Naive thymus-derived CD4-positive, alpha-beta T cell (primary cell): ENCODE data around the gene SNRPN. TPM values are rescaled to one million over a fixed set of nuclear protein-coding genes. Genes with fewer than 3 reads are reported as not detected.
"Not testable (repeated sequence)": the region's sequence is repeated elsewhere in the genome, so short reads cannot be mapped to it uniquely, and the experiment has no call there.

Source experiments
- ATAC-seq: fragments of 150-1000 bp; cut with Tn5 transposase; 2 replicates; pipeline ENCODE4 v1.10.0; 2021; ENCODE audit warnings: mild to moderate bottlenecking, moderate library complexity
- CTCF ChIA-PET: fragments of 350-600 bp; sonication (Branson Sonifier 250); formaldehyde crosslinking; loops from one replicate; lab custom pipeline; 2021; ENCODE audit warnings: antibody characterized with exemption; lab: Charles Lee
- POLR2A ChIA-PET: fragments of 350-600 bp; sonication (Branson Sonifier 250); formaldehyde crosslinking; loops from one replicate; lab custom pipeline; 2021; ENCODE audit warnings: antibody characterized with exemption, inconsistent platforms; lab: Charles Lee
- DNase-seq, 9 donors: peaks; one replicate each; pipeline versions ENCODE4 v3.0.0 to v3.0.0-alpha.2; 2020 to 2022; ENCODE audit warnings: mixed read lengths in 1 of 9
- H3K27ac ChIP-seq: one replicate; pipeline ENCODE4 v1.7.0; 2013; ENCODE audit warnings: mild to moderate bottlenecking, low read depth, low read length, moderate library complexity
- H3K27me3 ChIP-seq, 2 donors: one replicate each; pipeline ENCODE4 v1.7.0; 2013; ENCODE audit warnings: low read length in 2 of 2, mild to moderate bottlenecking in 2 of 2, moderate library complexity in 2 of 2; ENCODE audit not compliant: control insufficient read depth in 2 of 2, insufficient read depth in 2 of 2
- H3K36me3 ChIP-seq, 3 experiments: 1 replicate in 2 of 3; 2 replicates in 1 of 3; pipeline ENCODE4 v1.7.0; 2013; ENCODE audit warnings: low read length in 3 of 3, mild to moderate bottlenecking in 3 of 3, moderate library complexity in 1 of 3; ENCODE audit not compliant: insufficient read depth in 3 of 3, control insufficient read depth in 2 of 3
- H3K4me1 ChIP-seq, 2 donors: one replicate each; pipeline ENCODE4 v1.7.0; 2013; ENCODE audit warnings: low read length in 2 of 2, mild to moderate bottlenecking in 2 of 2, moderate library complexity in 1 of 2; ENCODE audit not compliant: control insufficient read depth in 2 of 2, insufficient read depth in 2 of 2
- H3K4me3 ChIP-seq: 2 replicates; pipeline ENCODE4 v1.7.0; 2013; ENCODE audit warnings: mild to moderate bottlenecking, low read length
- H3K9me3 ChIP-seq, 3 experiments: 1 replicate in 2 of 3; 2 replicates in 1 of 3; pipeline ENCODE4 v1.7.0; 2013; ENCODE audit warnings: low read length in 3 of 3; ENCODE audit not compliant: control insufficient read depth in 2 of 3
- H3K27ac Mint-ChIP-seq, 9 donors: one replicate each; pipeline ENCODE4 v1.8.0; 2020 to 2022; ENCODE audit warnings: mixed read lengths in 9 of 9, mild to moderate bottlenecking in 8 of 9, moderate library complexity in 5 of 9, inconsistent platforms in 2 of 9
- H3K27me3 Mint-ChIP-seq, 5 donors: one replicate each; pipeline ENCODE4 v1.8.0; 2021 to 2022; ENCODE audit warnings: mixed read lengths in 5 of 5, mild to moderate bottlenecking in 1 of 5
- H3K36me3 Mint-ChIP-seq, 5 donors: one replicate each; pipeline ENCODE4 v1.8.0; 2020 to 2022; ENCODE audit warnings: mixed read lengths in 5 of 5, mild to moderate bottlenecking in 3 of 5, inconsistent platforms in 1 of 5
- H3K4me1 Mint-ChIP-seq, 7 donors: one replicate each; pipeline ENCODE4 v1.8.0; 2020 to 2022; ENCODE audit warnings: mixed read lengths in 7 of 7, mild to moderate bottlenecking in 3 of 7, inconsistent platforms in 1 of 7
- H3K4me3 Mint-ChIP-seq, 10 donors: one replicate each; pipeline ENCODE4 v1.8.0; 2020 to 2022; ENCODE audit warnings: mild to moderate bottlenecking in 10 of 10, mixed read lengths in 10 of 10, moderate library complexity in 6 of 10, inconsistent platforms in 2 of 10
- H3K9me3 Mint-ChIP-seq, 11 donors: one replicate each; pipeline ENCODE4 v1.8.0; 2020 to 2022; ENCODE audit warnings: mixed read lengths in 11 of 11, mild to moderate bottlenecking in 4 of 11, inconsistent platforms in 1 of 11, moderate library complexity in 1 of 11
- intact Hi-C, 2 donors: fragments of 100-400 bp; cut with micrococcal nuclease; formaldehyde crosslinking; loops; one replicate each; pipeline ENCODE4 v1.15.1; 2023
- polyA plus RNA-seq, 2 donors: library from polyadenylated mRNA; unstranded; fragments of 300-500 nt; fragmentation: Illumina TruSeq; gene quantifications; one replicate each; pipeline ENCODE4 v1.2.3, GENCODE V29; 2021
- total RNA-seq, 6 experiments: library from RNA in 5 of 6; stranded (reverse) in 5 of 6; gene quantifications; 1 replicate in 5 of 6; 2 replicates in 1 of 6; pipeline ENCODE4 v1.2.3 and lab custom pipeline; 2021 to 2026

SNRPN gene
- total and polyA plus RNA-seq, 7 experiments from 2014 or later, result 58.1 to 468 (median 153) TPM

GRCh38 chr15:24924621-24925020, 30.2 kb upstream of the SNRPN start:
- Histone ChIP-seq H3K4me3 (no peak overlapping the region), H3K4me1 (no peaks in the 10 kb centered on the region), H3K9me3 (peaks cover 0 to 3% (median 0%) of the 10 kb centered on the region in 3 experiments), H3K27me3 (no peaks in the 10 kb centered on the region), H3K27ac (no peak overlapping the region), H3K36me3 (no peaks in the 10 kb centered on the region)
- intact Hi-C loops, result no loop called here
- no peak for ATAC-seq
- no peaks in the 10 kb centered on the region for H3K4me1 Mint-ChIP-seq
- H3K4me3 Mint-ChIP-seq, result no peak overlapping the region
- H3K27me3 Mint-ChIP-seq, result peaks cover 0 to 4% (median 0%) of the 10 kb centered on the region in 5 donors
- POLR2A ChIA-PET, result no interaction called here
- CTCF ChIA-PET, result no interaction called here
- peaks cover 0 to 8% (median 0%) of the 10 kb centered on the region in 5 donors for H3K36me3 Mint-ChIP-seq
- no peak for DNase-seq
- no peak overlapping the region for H3K27ac Mint-ChIP-seq
- peaks cover 3 to 79% (median 36%) of the 10 kb centered on the region in 11 donors for H3K9me3 Mint-ChIP-seq

- POLR2A ChIA-PET, H3K36me3 ChIP-seq, H3K27me3 Mint-ChIP-seq, DNase-seq, H3K4me3 ChIP-seq, H3K4me1 ChIP-seq, ATAC-seq, intact Hi-C loops, H3K27ac Mint-ChIP-seq, H3K27me3 ChIP-seq, H3K27ac ChIP-seq, H3K4me1 Mint-ChIP-seq, H3K9me3 ChIP-seq, H3K4me3 Mint-ChIP-seq: not testable (repeated sequence)
- H3K9me3 Mint-ChIP-seq, result peaks cover 11 to 79% (median 35%) of the 10 kb centered on the region in 11 donors
- H3K36me3 Mint-ChIP-seq, result peaks cover 0 to 16% (median 10%) of the 10 kb centered on the region in 5 donors
- CTCF ChIA-PET, result interaction anchor here (0.6 kb wide), 1 partner anchor 1424 kb away, joined by 5 read pairs; no protein-coding TSS in a partner anchor
Measured at GRCh38 chr15:24931874-24932732, 22.7 kb upstream of the SNRPN start.

DNA sequence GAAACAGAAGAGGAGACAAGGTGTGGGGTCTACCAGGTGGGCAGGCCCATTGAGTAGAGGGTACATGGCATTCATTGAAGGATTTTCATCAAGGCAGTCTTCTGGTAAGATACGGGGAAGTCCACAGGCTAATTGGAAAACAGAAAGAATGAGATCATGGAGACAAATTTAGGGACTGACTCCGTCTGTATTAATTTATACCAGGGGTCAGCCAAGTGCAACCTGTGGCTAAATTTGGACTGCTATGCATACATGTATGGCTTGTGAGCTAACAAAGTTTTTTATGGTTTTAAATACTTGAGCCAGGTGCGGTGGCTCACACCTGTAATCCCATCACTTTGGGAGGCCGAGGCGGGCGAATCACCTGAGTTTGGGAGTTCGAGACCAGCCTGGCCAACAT, 21.1 kb upstream of the SNRPN start:
- no peaks in the 10 kb centered on the region for H3K27me3 ChIP-seq
- Mint-ChIP-seq H3K27ac (no peak overlapping the region), H3K36me3 (peaks cover 0 to 16% (median 4%) of the 10 kb centered on the region in 5 donors), H3K4me3 (no peak overlapping the region), H3K9me3 (peaks cover 15 to 73% (median 31%) of the 10 kb centered on the region in 11 donors), H3K4me1 (no peaks in the 10 kb centered on the region), H3K27me3 (no peaks in the 10 kb centered on the region)
- H3K4me3 ChIP-seq, result no peak overlapping the region
- ChIA-PET CTCF (no interaction called here), POLR2A (no interaction called here)
- H3K4me1 ChIP-seq, result no peaks in the 10 kb centered on the region
- H3K9me3 ChIP-seq, result peaks cover 0 to 7% (median 0%) of the 10 kb centered on the region in 3 experiments
- H3K36me3 ChIP-seq, result no peaks in the 10 kb centered on the region
- DNase-seq (no peak), ATAC-seq (no peak)
- H3K27ac ChIP-seq, result no peak overlapping the region
- intact Hi-C loops, result no loop called here

GRCh38 chr15:24938224-24938623, 16.6 kb upstream of the SNRPN start:
- CTCF ChIA-PET, DNase-seq, H3K27ac Mint-ChIP-seq, ATAC-seq, H3K4me3 Mint-ChIP-seq, H3K27me3 Mint-ChIP-seq, H3K9me3 ChIP-seq, H3K27me3 ChIP-seq, H3K36me3 ChIP-seq, H3K4me3 ChIP-seq, H3K27ac ChIP-seq, H3K4me1 ChIP-seq, intact Hi-C loops, POLR2A ChIA-PET, H3K4me1 Mint-ChIP-seq: not testable (repeated sequence)
- Mint-ChIP-seq H3K36me3 (peaks cover 0 to 16% (median 4%) of the 10 kb centered on the region in 5 donors), H3K9me3 (peaks cover 10 to 73% (median 25%) of the 10 kb centered on the region in 11 donors)

DNA sequence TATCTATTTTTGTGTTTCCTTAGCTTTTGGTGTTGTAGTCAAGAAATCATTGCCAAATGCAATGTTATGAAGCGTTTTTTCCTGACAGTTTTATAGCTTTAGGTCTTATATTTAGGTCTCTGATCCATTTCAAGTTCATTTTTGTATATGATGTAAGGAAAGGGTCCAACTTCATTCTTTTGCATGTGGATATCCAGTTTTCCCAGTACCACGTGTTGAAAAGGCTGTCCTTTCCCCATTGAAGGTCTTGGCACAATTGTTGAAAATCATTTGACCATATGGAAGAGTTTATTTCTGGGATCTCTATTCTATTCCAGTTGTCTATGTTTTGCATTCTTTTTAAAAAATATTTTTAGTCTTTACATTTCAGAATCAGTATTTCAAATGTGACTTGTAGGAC, 14.6 kb upstream of the SNRPN start:
- peaks cover 0 to 11% (median 3%) of the 10 kb centered on the region in 5 donors for H3K36me3 Mint-ChIP-seq
- ATAC-seq, result no peak
- H3K4me3 ChIP-seq, result no peak overlapping the region
- peaks cover 10 to 65% (median 24%) of the 10 kb centered on the region in 11 donors for H3K9me3 Mint-ChIP-seq
- H3K4me3 Mint-ChIP-seq, result no peak overlapping the region
- ChIA-PET CTCF (no interaction called here), POLR2A (no interaction called here)
- no peaks in the 10 kb centered on the region for H3K27me3 Mint-ChIP-seq
- intact Hi-C loops, result no loop called here
- H3K27ac Mint-ChIP-seq, result no peak overlapping the region
- peaks cover 0 to 9% (median 0%) of the 10 kb centered on the region in 3 experiments for H3K9me3 ChIP-seq
- H3K27me3 ChIP-seq, result no peaks in the 10 kb centered on the region
- no peaks in the 10 kb centered on the region for H3K4me1 Mint-ChIP-seq
- H3K36me3 ChIP-seq, result no peaks in the 10 kb centered on the region
- H3K27ac ChIP-seq, result no peak overlapping the region
- no peak for DNase-seq
- H3K4me1 ChIP-seq, result no peaks in the 10 kb centered on the region

DNA sequence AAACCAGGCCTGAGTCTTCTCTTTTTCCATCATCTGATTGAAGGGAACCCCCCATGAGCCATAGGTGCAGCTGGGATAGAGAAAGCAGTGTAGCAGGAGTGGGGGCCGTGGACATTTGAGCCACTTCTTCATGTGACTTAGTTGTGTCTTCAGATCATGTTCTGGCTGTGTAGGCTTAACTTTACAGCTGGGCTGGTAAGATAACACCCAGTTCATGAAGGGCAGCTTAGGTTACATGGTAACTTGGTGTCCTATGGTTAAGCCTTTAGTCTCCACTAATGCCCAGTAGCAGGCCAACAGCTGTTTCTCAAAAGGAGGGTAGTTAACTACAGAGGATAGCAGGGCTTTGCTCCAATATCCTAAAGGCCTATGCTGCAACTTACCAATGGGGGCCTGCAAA, 11.4 kb upstream of the SNRPN start:
- H3K27ac Mint-ChIP-seq, result no peak overlapping the region
- POLR2A ChIA-PET, result no interaction called here

More for the DNA sequence above, 11.4 kb upstream of the SNRPN start:
- Mint-ChIP-seq H3K36me3 (peaks cover 0 to 4% (median 0%) of the 10 kb centered on the region in 5 donors), H3K4me3 (no peak overlapping the region), H3K27me3 (no peaks in the 10 kb centered on the region), H3K4me1 (no peaks in the 10 kb centered on the region), H3K9me3 (peaks cover 0 to 49% (median 11%) of the 10 kb centered on the region in 11 donors)
- H3K4me3 ChIP-seq, result no peak overlapping the region
- peaks cover 0 to 17% (median 0%) of the 10 kb centered on the region in 3 experiments for H3K9me3 ChIP-seq
- H3K4me1 ChIP-seq, result no peaks in the 10 kb centered on the region
- DNase-seq (no peak), ATAC-seq (no peak)
- CTCF ChIA-PET, result no interaction called here
- H3K27me3 ChIP-seq, result no peaks in the 10 kb centered on the region
- intact Hi-C loops, result no loop called here
- no peaks in the 10 kb centered on the region for H3K36me3 ChIP-seq
- H3K27ac ChIP-seq, result no peak overlapping the region
